ENCODE measurements around the gene WDR91.

WDR91 gene

DNA sequence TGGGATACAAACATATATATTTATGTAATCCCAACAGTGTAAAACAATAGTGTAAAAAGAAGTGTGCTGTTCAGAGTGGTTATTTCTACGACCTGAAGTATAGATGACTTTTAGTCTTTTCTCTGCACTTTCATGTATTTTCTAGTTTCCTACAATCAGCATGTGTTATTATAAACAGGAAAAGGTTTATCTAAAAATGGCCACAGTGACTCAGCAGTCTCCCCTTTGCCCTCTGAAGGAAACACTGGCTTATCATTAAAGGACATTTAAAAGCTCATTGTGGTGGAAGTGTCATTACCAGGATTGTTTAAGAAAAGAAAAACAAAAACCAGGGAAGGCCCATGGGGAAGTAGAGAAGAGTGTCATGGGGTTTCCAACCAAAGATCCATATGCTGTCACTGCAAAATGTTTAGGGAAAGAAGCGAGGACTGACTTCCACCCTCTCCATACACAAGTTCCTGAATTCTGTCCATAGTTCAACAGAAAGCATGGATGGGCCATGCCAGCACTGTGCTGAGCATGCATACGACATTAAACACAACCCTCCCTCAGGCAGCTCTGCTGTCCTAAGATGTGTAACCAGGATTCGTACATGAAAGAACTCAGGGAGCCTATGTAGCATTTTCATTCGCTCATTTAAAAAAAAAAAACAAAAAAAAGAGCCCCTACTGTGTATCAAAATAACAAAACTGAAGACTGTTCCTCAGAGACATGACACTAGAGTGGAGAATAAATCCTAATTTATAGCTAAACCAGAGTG, 51.0 kb downstream of the WDR91 start:
- no peak for FAIRE-seq

DNA sequence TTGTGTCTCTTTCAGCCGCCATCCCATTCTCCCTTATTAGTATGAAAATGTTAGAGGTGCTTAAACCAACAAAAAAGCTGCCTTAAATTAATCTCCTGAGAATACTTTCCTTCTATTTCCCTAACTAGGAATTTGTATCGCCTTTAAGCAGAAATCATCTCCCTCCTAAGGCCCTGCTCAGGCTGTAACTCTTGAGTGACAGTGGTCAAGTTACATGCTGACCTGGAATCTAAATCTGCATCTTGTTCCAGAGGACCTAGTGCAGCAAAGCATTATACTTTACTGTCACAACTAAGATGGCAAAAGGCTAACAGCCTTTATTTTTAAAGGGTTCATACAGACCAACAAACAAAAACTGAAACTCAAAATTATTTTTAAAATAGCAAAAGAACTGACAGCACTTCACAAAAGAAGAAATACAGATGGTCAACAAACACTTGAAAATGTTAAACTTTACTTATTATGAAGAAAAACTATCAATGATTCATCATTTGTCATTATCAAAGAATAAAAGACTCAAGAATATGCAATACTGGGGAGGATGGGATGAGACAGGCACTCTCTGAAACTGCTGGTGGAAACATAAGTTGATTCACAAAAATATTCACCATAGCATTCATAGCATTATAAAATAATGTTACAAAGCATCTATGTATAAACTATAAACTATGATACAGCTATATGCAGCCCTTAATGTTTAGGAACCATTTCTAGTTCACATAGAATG, 51.8 kb downstream of the WDR91 start:
- FAIRE-seq: no peak

DNA sequence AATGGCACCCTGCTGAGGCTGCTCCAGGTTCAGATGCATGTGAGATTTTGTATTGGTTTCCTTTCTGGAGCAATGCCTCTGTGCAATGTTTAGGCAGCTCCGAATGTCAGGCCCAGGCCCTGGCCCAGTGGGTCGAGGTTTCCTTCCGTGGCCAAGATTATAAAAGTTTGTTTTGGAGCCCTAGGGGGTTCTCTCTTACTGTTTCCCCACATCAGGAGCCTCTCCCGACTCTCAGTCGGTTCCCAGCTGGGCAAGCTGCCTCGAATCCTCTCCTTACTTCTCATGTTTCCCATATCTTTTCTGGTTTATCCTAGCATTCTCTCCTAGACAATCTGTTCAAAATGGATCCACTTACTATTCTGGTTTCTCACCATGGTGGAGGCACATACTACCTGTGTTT, 52.5 kb downstream of the WDR91 start:
- FAIRE-seq: no peak

DNA sequence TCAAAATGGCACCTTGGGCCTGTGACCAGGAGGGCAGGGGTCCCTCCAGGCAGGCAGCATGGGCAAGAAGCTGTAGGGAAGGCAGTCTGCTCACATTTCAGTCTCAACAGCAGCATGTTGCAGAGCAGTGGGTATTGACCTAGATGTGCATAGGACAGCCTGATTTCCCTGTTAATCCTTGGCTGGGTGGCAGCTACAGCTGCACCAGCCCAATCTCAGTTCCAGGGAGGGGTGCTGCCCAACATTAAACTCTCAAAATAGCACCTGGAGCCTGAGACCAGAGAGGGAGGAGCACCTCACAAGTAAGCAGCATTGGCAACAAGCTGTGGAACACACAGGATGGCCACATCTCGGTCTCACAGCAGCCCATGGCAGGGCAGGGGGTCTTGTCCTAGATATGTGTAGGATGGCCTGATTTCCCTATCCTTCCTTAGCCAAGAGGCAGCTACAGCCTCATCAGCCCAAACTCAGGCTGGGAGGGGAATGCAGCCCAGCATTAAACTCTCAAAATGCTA, 53.1 kb downstream of the WDR91 start:
- no peak for FAIRE-seq

DNA sequence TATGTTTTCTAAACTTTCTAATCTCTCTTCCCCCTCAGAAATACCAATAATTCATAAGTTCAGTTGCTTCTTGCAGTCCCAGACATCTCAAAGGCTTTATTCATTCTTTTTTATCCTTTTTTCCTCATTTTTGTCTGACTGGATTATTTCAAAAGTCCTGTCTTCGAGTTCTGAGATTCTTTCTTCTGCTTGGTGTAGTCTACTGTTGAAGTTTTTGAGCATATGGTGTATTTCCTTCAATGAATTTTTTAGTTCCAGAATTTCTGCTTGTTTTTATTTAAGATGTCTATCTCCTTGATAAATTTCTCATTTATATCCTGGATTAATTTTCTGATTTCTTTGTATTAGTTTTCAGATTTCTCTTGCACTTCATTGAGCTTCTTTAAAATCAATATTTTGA, 55.0 kb downstream of the WDR91 start:
- no peak for FAIRE-seq

DNA sequence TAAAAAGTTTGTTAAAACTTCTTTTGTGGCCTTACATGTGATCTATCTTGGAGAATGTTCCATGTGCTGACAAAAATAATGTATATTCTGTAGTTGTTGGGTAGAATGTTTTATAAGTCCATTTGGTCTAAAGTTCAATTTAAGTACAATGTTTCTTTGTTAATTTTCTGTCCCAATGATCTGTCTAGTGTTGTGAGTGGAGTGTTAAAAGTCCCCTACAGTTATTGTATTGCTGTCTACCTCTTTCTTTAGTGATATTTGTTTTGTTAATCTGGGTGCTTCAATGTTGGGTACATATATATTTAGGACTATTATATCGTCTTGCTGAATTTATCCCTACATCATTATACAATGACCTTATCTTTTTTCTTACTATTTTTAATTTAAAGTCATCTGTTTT, 56.6 kb downstream of the WDR91 start:
- no peak for FAIRE-seq

DNA sequence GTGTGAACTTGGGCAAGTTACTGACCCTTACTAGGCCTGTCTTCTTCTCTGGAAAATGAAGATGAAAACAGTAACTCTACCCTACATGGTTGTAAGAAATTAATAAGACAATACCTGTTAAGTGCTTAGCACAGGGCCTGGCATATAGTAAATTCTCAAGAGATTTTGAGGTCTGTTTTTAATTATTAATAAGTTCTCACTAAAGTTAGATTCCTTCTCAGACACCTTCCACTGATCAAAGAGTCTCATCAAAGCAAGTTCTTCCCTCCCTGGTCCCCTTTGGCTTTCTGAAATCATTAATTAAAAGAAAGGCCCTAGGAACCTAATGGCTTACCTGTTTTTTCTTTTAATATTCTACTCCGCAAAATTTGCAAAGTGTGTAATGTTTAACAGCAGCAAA, 58.9 kb downstream of the WDR91 start:
- no peak for FAIRE-seq

DNA sequence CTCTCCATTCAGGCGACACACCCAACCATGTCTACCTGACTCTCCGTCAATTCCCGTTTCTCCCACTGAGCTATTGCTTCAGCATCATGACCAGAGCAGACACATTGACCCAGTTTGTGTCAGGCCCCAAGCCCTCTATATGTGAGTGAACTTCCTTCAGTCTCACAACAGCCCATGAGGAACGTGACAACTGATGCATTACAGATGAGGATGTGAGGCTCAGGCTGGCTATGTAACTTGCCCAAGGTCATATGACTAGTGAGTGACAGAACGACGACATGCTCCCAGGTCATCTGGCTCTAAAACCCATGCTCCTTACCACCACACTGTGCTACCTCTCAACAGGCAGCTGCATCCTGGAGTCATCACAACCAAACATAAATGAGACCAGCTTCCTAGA, 59.8 kb downstream of the WDR91 start:
- FAIRE-seq: no peak

DNA sequence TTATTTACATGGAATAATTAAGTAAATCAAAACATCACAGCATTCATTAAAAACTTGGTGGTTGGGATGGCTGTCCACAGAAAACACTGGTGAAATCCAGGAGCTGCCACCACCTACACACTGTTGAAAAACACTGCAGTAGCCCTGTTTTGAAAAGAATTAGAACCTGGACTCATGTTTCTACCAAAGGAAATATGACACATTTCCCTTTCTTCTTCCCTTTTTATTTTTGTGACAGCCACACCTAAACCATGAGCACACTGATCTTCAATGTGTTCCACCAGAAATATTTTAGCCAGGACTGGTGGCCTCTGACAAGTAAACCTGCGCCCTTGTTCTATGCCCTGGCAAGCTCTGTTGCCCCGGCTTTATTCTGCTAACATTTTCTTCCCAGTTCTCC, 60.2 kb downstream of the WDR91 start:
- no peak for FAIRE-seq

DNA sequence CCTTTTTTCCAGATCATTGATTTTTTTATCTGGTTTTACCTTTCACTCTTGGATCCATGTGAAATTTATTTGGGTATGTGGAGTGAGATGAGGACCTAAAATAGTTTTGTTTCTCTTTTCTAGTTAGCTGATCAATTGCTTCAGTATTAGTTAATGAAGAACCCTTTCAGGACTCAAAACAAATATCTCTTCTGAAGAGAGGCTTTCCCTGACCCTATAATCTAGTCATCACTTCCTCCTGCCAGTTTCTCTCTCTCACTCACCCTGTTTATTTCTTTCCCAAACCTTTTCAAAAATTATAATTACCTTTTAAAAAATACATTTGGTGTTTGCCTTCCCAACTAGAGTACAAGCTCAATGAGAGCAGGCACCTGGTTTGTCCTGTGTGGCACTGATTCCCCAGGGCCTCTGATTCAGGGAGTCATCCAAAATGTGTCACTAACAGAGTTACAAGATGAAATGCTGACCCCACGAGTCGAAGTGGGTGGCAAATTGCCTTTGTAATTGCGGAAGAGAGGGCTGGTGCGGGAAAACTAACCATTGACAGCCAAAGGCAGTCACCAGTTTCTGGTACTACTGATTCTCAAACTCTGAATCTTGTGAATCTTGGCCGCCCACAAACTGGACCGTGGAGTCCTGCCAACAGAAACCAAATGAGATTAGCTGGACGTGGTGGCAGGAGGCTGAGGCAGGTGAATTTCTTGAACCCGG, 61.1 kb downstream of the WDR91 start:
- FAIRE-seq: no peak

DNA sequence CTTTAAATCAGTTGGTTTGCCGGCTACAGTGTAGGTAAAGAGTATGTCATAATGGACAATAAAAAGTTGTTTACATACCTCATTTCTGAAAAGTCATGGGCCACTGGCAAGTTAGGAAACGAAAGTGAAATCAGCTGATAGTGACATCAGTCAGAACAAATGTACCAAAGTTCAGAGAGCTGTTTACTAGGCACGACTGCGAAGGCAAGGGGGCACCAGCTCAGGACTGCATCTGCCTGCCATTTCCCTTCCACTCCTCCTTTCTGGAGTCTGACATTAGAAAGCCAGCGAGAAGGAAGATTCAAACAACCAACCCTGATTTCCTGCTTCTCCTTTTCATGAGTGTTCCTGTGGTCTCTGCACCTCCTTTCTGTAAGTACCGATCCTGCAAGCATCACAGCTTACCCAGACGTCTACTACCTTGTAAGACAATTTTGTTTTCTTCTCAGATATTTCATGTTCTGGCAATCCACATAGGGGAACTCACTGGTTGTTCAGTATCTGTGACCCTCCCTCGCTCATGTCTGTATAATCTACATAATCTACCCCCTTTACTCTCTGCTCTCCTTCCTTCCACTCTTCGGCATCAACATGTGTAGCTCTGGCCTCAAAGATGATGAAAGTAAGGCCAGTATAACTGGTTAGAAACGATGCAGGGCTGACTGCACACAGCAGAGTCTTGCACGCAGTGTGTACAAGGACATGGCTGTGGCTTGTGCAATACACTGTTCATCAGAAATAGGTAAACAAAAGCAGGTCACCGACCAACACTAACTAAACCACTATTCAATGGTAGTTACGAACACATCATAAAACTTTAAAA, 63.2 kb downstream of the WDR91 start, which contains the start of gene TMEM140:
Gene TMEM140, plus strand, starts transcription at position 174 of the 823 bp plus-strand sequence. CDS start 16,370 bp downstream, outside the sequence.
- peak; percentile 82 for FAIRE-seq

DNA sequence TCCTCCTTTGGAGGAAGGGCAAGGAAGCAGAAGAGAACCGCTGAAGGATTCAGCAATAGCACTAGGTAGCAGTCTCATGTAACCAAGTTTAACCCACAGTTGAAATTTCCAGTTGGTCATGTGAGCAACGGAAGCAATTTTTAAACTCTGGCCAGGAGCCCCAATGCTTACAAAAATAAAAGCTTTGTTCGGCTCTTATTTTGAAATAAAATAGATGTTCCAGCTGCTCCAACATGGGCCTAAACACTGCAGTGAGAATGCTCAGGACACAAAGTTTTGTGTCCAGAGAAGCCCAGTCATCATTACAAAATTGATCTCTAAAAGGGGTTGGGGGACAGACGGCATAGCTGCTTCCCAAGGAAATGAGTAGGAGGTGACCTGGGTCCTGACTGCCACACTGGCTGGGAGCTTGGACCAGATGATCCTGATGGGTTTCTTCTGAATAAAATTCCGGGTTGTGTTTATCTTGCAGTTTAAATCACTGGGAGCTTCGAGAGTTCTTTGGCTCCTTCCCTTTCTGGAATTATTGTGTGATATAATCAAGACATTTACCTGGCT, 63.9 kb downstream of the WDR91 start:
- no peak for FAIRE-seq

DNA sequence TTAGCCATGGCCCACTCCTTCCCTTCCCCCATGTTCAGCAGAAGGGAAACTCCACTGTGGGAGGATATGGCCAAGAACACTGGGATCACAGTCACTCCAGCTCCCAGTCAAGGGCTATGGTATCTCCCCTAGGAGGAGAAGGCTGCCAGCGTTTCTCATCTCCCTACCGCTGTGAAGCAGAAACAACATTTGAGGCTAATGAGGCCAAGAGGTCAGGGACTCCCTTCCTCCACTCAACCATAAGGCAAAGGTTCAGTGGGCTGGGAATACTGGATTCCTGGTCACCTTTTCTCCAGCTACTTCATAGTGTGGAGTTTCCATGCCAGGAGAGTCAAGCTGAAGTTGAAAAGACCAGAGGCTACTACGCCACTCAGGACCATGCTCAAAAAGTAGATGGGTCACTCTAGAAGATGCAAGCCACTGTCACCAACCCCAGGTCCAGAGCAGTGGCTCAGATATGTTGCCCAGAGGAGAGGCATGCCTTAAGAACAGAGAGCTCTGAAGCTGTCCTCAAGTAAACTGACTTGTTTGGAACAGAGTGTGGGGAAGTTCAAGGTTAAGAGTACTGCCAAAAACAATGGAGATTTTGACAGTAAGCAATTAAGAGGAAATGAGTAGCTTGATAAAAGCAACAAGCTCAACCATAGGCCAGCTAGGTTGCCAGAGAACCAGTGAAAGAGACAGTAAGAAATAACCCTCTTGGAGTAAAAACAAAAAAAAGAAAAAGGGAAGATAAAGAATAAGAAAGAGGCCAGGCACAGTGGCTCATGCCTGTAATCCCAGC, 67.2 kb downstream of the WDR91 start:
- no peak for FAIRE-seq
